ENCODE data around the gene ERG28.

DNA sequence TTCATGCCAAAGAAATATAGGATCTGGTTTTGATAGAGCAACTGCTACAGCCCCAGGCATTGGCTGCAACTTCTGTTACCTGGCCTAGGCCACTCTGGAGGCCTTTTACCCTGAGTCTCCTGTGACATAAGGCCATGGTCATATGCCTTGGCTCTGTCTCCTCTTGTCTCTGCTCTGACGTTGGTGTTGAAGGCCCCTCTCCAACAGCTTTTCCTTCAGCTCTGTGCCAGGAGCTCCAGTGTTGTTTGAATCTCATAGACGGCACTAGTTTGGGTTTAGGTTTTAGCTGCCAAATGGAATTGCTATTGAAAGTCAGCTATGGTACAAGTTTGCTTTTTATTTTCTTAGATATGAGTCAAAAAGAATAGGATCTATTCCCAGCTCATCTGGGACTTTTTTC is 41.4 kb upstream of the ERG28 start:
- TF ChIP-seq POLR2AphosphoS5 (IDR thresholded peaks at IDR 0.05; ENCODE audit: low read depth, low read length) = no peak
- no peak for TF ChIP-seq POLR2A (IDR thresholded peaks at IDR 0.05; ENCODE audit: low read depth, low read length)

Measured in GM12891 (cell line).